HL-60 (cell line): ENCODE results near the gene RCCD1.

Experiments
- CTCF ChIP-seq: IDR thresholded peaks from one replicate; pipeline ENCODE4 v1.5.1; 2011; ENCODE audit warnings: low read length, control low read depth, inconsistent platforms; ENCODE audit not compliant: insufficient read depth
- GABPA ChIP-seq: IDR thresholded peaks from 2 replicates; pipeline ENCODE4 v1.6.1; 2012; ENCODE audit warnings: low read depth
- POLR2AphosphoS5 ChIP-seq: IDR thresholded peaks from 2 replicates; pipeline ENCODE4 v1.6.1; 2012; ENCODE audit warnings: low read depth

DNA sequence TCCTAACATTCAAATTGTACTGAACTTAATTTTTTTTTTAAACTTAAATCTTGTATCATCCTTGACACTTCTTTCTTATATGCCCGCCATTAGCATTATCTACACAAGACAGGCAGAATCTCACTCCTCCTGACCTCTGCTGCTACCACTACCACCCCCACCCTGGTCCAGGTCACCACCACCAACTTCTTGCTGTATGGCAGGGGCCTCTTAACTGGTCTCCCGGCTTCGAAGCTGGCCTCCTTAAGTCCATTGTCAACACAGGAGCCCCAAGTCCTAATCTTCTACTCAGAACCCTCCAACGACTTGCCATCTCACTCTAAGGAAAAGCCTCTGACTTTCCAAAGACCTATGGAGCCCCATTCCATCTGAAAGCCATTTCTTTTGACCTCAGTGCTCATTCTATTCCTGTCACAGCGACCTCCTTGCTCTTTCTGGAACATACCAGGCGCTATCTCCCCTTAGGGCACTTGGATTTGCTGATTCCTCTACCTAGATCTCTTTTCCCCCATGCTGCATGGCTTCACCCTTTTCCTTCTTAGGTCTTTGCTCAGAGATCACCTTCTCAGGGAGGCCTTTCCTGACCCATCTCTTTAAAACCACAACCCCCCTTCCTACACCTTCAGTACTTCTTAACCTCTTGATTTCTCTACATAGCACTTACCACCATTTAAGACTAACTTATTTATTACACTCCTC is 37.1 kb downstream of the RCCD1 start:
- TF ChIP-seq CTCF (no peak), POLR2AphosphoS5 (no peak), GABPA (no peak)
